ENCODE data around the gene RAPGEF1. TPM values are rescaled to one million over a fixed set of nuclear protein-coding genes. Genes with fewer than 3 reads are reported as not detected.

The RAPGEF1 gene
- total RNA-seq, 1 donor from 2014 or later: 33.3 TPM

DNA sequence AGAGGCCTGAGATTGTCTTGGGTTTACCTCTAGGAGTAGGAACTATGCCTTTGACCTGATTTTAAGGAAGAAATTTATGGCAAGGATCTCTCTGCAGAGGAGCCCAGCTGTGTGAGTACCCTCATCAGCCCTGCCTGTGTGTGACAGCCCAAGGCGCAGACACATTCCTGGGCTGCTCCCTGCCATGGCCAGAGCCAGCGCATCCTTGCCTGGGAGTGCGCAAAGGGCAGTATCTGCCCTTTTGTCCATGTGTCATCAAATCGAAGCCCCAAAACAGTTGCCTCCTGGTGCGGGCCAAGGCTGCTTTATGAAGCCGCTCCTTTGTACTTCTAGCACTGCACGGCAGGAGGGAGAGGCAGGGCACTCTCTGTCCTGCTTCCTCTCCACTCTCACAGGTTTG lies 142.6 kb downstream of the RAPGEF1 start:
- Histone ChIP-seq H3K27ac (no peak overlapping the region), H3K4me1 (no peaks in the 10 kb centered on the region), H4K20me1 (ENCODE audit: low read depth) (no peaks in the 10 kb centered on the region), H3K4me2 (no peak overlapping the region), H3K36me3 (no peaks in the 10 kb centered on the region), H3F3A (ENCODE audit: low read depth) (no peaks in the 10 kb centered on the region), H3K9ac (no peak overlapping the region), H2AFZ (replicated peaks) (no peak overlapping the region), H3K79me2 (ENCODE audit: low read depth) (no peaks in the 10 kb centered on the region), H3K9me3 (ENCODE audit: low read depth) (no peaks in the 10 kb centered on the region), H3K4me3 (no peak overlapping the region), H3K27me3 (no peaks in the 10 kb centered on the region)
- TF ChIP-seq EZH2phosphoT487 (IDR thresholded peaks at IDR 0.05) (no peak), EZH2 (IDR thresholded peaks at IDR 0.05) (no peak)
- TF ChIP-seq, protein P1, sequence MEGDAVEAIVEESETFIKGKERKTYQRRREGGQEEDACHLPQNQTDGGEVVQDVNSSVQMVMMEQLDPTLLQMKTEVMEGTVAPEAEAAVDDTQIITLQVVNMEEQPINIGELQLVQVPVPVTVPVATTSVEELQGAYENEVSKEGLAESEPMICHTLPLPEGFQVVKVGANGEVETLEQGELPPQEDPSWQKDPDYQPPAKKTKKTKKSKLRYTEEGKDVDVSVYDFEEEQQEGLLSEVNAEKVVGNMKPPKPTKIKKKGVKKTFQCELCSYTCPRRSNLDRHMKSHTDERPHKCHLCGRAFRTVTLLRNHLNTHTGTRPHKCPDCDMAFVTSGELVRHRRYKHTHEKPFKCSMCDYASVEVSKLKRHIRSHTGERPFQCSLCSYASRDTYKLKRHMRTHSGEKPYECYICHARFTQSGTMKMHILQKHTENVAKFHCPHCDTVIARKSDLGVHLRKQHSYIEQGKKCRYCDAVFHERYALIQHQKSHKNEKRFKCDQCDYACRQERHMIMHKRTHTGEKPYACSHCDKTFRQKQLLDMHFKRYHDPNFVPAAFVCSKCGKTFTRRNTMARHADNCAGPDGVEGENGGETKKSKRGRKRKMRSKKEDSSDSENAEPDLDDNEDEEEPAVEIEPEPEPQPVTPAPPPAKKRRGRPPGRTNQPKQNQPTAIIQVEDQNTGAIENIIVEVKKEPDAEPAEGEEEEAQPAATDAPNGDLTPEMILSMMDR (IDR thresholded peaks at IDR 0.05): no peak
- DNase-seq (ENCODE audit: low spot score): no peak
- Mint-ChIP-seq H3K4me1 (no peaks in the 10 kb centered on the region), H3K4me3 (no peak overlapping the region), H3K36me3 (peaks cover 17% of the 10 kb centered on the region), H3K9me3 (no peaks in the 10 kb centered on the region), H3K27ac (no peak overlapping the region), H3K27me3 (ENCODE audit: insufficient read depth, low read depth) (no peaks in the 10 kb centered on the region)

DNA sequence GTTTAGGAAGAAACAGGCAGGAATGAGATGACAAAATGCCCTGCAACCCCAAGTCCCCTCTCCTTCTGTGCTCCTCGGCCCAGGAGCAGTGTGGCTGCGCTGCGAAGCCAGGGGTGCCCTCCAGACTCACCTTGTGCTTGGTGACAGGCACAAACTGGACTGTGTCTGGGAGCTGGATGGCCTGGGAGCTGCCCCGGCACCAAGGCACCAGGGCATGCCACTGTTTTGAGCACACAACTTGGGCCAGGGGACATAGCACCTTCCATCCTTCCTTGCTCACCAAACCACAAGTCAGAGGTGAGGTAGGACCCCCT lies 143.5 kb downstream of the RAPGEF1 start:
- no peaks in the 10 kb centered on the region for H3K36me3 ChIP-seq
- Mint-ChIP-seq H3K9me3 (no peaks in the 10 kb centered on the region), H3K36me3 (peaks cover 20% of the 10 kb centered on the region), H3K4me1 (no peaks in the 10 kb centered on the region), H3K27ac (no peak overlapping the region), H3K4me3 (no peak overlapping the region), H3K27me3 (ENCODE audit: insufficient read depth, low read depth) (no peaks in the 10 kb centered on the region)
- no peaks in the 10 kb centered on the region for H3F3A ChIP-seq (ENCODE audit: low read depth)
- H2AFZ ChIP-seq (replicated peaks): no peak overlapping the region
- H3K27ac ChIP-seq: no peak overlapping the region
- no peaks in the 10 kb centered on the region for H3K4me1 ChIP-seq
- H3K4me2 ChIP-seq: no peak overlapping the region
- H3K27me3 ChIP-seq: no peaks in the 10 kb centered on the region
- H3K4me3 ChIP-seq: no peak overlapping the region
- DNase-seq (ENCODE audit: low spot score): no peak
- no peak overlapping the region for H3K9ac ChIP-seq
- TF ChIP-seq, protein P1 (IDR thresholded peaks at IDR 0.05): no peak
- TF ChIP-seq EZH2phosphoT487 (IDR thresholded peaks at IDR 0.05) (no peak), EZH2 (IDR thresholded peaks at IDR 0.05) (no peak)
- H4K20me1 ChIP-seq (ENCODE audit: low read depth): no peaks in the 10 kb centered on the region
- H3K79me2 ChIP-seq (ENCODE audit: low read depth): no peaks in the 10 kb centered on the region
- no peaks in the 10 kb centered on the region for H3K9me3 ChIP-seq (ENCODE audit: low read depth)

DNA sequence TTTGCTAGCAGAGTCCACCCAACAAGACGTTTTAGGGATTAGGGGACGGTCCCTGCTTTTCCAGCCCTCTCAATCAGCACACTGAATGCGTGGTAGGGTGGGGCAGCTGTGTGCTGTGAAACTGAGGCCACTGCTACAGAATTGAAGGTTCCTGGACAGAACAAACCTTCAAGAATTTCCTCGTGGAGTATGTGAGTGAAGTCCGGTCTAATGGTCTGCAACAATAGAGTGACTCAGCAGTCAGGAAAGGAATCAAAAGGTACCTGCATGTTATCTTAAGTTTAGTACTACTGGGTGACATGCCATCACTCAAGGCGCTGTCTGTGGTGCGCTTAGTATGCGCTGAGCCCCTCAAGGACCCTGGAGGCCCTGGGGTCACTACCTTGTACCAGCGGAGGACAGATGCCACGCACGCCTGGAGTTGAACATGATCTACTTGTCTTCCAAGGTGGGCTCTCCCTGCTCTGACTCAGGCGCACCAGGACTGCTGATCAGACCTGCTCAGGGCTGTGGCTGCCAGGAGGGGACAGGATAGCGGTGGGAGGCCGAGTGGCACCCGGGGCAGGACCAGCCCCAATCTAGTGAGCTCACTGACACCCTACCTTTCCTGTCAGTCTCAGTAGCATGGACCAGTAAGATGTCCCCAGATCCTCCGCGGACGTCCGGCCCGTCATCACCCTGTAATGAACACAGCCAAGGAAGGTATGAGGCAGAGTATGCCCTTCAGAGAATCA lies 144.0 kb downstream of the RAPGEF1 start:
- Histone ChIP-seq H3K27ac (no peak overlapping the region), H3K9ac (no peak overlapping the region)
- TF ChIP-seq EZH2 (IDR thresholded peaks at IDR 0.05) (no peak), EZH2phosphoT487 (IDR thresholded peaks at IDR 0.05) (no peak)
- TF ChIP-seq, protein P1 (IDR thresholded peaks at IDR 0.05): no peak

More for the DNA sequence above, 144.0 kb downstream of the RAPGEF1 start:
- no peaks in the 10 kb centered on the region for H3K9me3 Mint-ChIP-seq
- H3K27ac Mint-ChIP-seq: no peak overlapping the region
- H3K27me3 Mint-ChIP-seq (ENCODE audit: insufficient read depth, low read depth): no peaks in the 10 kb centered on the region
- Histone ChIP-seq H3K4me3 (no peak overlapping the region), H2AFZ (replicated peaks) (no peak overlapping the region), H3K4me1 (no peaks in the 10 kb centered on the region), H3K27me3 (no peaks in the 10 kb centered on the region), H3K79me2 (ENCODE audit: low read depth) (no peaks in the 10 kb centered on the region), H4K20me1 (ENCODE audit: low read depth) (no peaks in the 10 kb centered on the region), H3K36me3 (no peaks in the 10 kb centered on the region), H3K9me3 (ENCODE audit: low read depth) (no peaks in the 10 kb centered on the region), H3F3A (ENCODE audit: low read depth) (no peaks in the 10 kb centered on the region), H3K4me2 (no peak overlapping the region)
- H3K36me3 Mint-ChIP-seq: peaks cover 19% of the 10 kb centered on the region
- H3K4me1 Mint-ChIP-seq: no peaks in the 10 kb centered on the region
- no peak overlapping the region for H3K4me3 Mint-ChIP-seq
- no peak for DNase-seq (ENCODE audit: low spot score)
